ENCODE measurements around the gene COX4I1.
"Not testable (repeated sequence)": the region's sequence is repeated elsewhere in the genome, so short reads cannot be mapped to it uniquely, and the experiment has no call there.

The COX4I1 gene

DNA sequence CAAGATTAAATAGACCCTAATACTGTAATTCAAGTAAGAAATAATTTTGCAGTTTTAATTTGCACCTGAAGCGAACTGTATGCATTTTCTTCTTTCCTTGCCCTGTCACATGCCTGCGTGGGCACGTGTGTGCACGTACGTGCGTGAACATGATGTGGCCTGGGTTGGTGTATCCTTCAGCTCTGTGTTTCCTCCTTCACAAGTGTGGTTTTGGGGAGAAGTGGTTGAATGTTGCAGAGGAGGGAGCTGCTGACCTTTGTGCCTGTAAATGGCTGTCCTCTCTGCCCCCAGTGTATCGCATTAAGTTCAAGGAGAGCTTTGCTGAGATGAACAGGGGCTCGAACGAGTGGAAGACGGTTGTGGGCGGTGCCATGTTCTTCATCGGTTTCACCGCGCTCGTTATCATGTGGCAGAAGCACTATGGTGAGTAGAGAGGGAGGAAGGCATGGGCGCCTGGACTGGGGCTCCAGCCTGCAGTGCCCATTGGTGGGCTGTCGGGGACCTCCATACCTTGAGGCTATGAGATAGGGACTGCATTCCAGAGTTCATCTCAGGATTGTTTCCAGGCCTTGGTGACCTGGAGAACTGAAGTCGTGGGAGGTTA is 6.0 kb downstream of the COX4I1 start:
- no peak for DNase-seq

DNA sequence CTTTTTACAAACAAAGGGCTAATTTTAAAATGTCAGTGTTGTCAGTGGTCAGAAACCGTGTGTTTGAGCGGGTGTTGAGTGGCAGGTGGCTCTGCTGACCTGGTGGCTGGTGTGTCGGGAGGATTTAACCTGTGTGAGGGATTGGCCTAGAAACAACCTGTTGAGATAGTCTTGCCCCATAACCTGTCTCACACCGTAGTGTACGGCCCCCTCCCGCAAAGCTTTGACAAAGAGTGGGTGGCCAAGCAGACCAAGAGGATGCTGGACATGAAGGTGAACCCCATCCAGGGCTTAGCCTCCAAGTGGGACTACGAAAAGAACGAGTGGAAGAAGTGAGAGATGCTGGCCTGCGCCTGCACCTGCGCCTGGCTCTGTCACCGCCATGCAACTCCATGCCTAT is 7.0 kb downstream of the COX4I1 start:
- no peak for DNase-seq

DNA sequence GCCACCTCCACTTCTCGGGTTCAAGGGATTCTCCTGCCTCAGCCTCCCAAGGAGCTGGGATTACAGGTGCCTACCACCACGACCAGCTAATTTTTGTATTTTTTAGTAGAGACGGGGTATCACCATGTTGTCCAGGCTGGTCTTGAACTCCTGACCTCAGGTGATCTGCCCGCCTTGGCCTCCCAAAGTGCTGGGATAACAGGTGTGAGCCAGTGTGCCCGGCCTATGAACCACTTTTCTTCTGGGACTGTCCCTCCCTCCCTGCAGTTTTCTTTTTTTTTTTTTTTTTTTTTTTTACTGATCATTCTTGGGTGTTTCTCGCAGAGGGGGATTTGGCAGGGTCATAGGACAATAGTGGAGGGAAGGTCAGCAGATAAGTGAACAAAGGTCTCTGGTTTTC is 7.8 kb downstream of the COX4I1 start:
- DNase-seq, result not testable (repeated sequence)

DNA sequence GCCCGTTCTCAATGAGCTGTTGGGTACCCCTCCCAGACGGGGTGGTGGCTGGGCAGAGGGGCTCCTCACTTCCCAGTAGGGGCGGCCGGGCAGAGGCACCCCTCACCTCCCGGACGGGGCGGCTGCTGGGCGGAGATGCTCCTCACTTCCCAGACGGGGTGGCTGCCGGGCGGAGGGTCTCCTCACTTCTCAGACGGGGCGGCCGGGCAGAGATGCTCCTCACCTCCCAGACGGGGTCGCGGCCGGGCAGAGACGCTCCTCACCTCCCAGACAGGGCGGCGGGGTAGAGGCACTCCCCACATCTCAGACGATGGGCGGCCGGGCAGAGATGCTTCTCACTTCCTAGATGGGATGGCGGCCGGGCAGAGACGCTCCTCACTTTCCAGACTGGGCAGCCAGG is 8.6 kb downstream of the COX4I1 start:
- not testable (repeated sequence) for DNase-seq

DNA sequence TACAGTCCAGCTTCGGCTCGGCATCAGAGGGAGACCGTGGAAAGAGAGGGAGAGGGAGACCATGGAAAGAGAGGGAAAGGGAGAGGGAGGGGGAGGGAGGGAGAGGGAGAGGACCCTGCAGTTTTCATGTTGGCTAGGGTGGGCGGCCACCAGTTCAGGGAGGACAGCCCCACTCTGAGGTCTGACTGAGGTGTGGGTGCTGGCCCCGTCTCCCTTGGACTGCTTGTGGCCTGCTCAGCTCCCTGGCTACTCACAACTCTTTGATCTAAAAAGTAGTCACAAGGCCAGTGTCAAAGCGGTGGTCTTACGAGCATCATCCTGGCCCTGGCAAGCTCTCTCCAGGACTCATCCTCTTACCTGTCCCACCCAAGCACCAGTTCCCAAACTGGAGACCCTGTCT is 9.4 kb downstream of the COX4I1 start:
- no peak for DNase-seq

DNA sequence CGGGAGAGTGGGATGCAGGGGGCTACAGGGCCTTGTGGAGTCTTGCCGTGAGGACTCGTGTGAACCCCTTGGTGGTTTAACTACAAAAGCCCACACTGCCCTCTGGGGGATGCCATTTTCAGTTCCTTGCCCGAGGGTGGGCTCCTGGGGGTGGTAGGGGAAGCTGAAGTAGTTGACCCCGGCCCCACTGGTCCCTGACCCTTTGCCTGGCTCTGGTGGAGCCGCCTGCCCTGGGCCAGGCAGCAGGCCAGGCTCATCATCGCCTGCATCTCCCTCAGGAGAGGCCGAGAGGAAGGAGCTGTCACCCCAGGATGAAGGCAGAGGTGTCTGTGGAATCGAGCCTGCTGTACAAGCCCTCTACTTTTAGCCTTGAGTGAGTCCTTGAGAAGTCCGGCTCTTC is 10.2 kb downstream of the COX4I1 start:
- DNase-seq, result no peak

DNA sequence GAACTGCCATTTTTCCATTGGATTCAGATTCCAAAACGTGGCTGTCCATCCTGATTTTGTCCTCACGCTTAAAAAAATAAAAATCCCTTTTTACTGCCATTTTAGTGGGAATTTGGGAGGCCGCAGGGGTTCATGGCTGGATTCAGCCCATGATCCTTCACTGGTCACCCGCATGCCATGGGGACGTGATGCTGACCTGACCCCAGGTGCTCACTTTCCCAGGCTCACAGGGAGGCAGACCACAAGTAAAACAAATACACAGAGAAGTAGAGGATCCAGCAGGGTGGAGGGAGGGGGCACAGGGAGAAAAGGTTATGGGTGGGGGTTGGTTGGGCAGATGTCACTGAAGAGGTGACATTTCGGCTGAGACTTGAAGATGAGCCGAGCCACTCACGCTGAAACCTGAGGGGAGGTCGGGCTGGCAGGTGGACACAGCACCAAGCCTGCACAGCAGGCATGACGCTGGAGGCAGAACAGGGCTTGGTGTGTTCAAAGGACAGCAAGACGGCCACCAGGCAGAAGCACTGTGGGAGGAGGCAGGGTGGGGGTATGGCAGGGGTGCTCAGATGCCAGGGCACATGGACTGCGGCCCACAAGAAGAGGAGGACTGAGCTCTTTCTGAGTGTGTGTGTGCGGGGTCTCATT is 10.7 kb downstream of the COX4I1 start:
- DNase-seq, result no peak

DNA sequence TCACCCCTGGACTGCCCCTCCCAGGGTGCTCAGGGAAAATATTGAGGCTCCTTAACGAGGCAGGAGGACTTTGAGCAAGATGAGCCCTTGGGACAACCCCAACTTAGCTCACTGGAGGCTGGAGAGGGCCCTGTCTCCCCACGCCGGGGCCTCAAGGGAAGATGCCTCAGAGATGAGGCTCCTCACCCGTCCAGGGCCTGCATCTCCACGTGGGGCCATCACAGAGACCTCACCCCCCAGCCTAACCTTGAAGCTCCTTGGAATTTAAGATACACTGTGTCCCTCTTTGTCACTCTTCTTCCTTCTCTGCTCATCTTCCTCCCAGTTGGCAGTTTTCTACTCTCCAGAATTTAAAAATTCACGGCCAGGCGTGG is 11.2 kb downstream of the COX4I1 start:
- DNase-seq, result no peak

DNA sequence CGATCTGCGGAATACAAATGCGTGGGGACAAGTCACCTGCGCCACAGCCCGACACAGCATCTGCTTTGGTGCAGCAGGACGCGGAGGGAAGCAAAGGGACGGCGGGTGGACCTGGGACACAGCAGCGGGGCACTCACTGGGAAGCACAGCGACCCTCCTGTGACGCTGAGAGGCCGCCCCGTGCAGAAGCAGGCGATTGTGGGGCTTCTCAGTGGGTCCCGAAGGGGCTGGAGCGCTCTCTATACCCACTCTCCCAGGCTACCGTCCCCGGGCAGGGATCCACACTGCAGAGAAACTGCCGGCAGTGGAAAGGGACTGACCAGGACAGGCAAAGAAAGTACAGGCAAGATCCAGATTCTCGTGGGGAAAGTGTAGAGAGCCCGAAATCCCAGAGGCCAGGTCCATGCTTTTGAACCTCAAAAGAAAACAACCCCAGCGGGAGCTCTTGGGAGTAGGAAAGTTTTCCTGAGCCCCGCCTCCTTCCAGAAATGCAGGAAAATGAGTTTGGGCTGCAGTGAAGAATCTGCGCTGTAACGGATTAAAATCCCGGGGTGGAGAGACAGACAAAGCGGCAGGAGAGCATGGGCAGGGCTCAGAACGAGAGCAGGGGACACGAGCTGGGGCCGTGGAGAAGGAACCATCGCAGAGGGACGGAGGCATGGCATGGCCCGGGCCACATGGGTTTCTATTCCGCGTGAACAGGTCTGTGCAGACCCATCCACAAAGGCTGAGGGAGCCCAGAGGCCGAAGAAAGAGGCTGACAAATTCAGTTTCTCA is 12.7 kb downstream of the COX4I1 start:
- no peak for DNase-seq

DNA sequence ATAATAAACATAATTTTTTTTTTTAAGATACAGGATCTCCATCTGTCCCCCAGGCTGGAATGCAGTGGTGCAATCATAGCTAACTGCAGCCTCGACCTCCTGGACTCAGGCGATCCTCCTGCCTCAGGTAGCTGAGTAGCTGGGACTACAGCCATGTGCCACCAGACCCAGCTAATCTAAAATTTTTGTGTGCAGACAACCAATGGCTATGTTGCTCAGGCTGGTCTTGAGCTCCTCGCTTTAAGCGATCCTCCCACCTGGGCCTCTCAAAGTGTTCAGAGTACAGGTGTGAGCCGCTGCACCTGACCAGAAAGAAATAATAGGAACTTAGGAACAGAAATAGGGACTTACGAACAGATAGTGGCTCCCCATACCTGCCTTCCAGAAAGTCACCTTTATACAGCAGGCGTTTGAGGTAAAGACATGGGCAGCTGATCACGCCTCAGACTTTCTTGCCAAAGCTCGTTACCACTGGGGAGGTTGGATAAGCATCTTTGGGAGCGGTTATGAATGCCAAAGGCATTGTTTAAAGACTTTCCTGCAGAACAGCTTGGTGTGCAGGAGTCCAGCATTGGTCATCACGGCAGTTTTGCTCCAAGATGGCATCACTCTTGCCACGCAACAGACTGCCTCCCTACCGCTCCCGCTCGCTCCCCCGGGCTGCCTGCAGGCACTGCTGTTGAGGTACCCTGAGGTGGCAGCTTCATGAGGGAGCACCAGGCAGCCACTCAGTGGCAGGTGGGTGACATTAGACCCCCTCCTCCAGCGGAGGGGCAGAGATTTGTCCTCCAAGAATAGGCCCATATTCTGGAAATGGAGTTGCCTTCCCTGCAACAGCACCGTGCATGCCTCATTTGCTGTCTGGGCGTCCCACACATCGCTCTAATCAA is 13.6 kb downstream of the COX4I1 start:
- DNase-seq, result no peak

DNA sequence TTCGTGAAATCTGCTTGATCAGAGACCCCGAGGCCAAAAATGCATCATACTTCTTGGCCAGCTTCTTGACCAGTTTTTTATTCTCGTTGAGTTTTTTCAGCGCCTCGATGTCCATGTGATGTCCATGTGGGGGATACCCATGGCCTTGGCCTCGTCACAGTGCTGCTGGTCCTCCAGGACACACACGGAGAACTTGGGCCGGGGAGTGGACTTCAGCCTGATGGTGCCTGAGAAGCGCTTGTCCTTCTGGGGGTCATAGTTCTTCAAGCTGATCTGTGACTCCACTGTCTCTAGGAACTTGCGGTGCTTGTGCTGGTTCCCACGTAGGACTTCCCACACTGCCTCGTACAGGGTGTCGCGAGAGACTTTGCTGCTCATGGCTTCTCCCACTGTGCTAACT is 16.7 kb downstream of the COX4I1 start:
- DNase-seq, result no peak

DNA sequence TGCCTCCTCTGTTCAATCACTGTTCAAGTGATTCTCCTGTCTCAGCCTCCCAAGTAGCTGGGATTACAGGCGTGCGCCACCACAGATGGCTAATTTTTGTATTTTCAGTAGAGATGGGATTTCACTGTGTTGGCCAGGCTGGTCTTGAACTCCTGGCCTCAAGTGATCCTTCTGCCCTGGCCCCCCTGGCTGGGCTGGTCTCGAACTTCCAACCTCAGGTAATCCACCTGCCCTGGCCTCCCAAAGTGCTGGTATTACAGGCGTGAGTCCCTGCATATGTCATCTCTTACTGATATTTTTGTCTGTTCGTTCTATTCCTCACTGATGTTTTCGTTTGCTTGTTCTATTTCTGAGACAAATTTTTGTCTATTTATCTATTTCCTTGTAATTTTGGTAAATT is 17.7 kb downstream of the COX4I1 start:
- DNase-seq, result not testable (repeated sequence)

DNA sequence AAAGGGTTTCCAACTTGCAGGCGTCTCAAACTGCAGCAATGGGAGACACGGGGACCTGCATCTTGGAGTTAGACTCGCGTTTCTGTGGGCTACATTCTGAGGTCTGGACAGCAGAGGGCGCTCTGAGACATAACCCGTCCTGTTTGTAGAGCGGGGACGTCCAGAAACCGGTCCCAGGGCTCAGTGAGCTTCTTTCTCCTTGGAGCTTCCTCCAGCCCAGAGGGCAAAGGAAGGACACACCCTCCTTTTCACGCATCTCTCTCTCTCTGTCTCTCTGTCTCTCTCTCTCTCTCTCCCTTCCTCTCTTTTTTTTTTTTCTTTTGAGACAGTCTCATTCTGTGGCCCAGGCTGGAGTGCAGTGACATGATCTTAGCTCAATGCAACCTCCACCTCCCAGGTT is 19.8 kb downstream of the COX4I1 start:
- peak; percentile 41 to 53 for DNase-seq

DNA sequence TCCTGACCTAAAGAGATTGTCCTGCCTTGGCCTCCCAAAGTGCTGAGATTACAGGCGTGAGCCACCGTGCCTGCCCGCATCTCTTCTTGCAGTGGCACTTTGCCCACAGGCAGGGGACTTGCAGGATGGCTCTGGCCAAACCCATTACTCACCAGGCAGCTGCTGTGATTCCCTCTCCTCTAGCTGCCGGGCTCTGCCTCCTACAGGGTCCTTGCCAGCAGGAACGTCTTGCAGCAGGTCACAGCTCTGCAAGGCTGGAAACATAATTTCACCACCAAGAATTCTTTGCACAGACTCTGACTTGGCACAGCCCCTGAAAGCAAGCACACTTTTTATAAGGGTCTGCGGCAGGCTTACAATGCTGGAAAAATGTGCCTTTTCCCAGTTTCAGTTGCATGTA is 20.3 kb downstream of the COX4I1 start:
- DNase-seq, result no peak

DNA sequence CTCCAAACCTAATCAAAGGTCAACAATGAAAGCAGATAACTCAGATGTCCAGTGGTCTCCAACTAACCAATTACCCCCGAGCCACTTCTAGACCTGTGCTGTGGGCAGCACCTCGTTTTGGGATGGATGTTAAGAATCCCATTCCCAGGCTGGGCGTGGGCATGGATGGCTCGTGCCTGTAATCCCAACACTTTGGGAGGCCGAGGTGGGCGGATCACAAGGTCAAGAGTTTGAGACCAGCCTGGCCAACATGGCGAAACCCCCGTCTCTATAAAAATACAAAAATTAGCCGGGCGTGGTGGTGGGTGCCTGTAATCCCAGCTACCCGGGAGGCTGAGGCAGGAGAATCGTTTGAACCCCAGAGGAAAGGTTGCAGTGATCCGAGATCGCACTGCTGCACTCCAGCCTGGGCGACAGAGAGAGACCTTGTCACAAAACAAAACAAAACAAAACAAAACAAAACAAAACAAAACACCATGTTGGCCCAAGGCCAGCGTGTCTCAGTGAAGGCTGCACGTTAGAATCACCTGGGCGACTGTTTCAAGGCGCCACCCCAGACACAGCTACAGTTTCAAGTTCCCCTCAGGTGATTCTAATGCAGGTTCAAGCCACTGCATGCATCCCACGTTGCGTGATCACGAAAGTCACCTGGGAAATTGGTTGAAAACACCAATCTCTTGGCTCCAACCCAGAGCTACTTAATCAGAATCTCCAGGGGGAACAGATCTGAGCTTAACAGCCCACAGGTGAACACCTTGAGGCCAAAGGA is 21.3 kb downstream of the COX4I1 start:
- no peak for DNase-seq

DNA sequence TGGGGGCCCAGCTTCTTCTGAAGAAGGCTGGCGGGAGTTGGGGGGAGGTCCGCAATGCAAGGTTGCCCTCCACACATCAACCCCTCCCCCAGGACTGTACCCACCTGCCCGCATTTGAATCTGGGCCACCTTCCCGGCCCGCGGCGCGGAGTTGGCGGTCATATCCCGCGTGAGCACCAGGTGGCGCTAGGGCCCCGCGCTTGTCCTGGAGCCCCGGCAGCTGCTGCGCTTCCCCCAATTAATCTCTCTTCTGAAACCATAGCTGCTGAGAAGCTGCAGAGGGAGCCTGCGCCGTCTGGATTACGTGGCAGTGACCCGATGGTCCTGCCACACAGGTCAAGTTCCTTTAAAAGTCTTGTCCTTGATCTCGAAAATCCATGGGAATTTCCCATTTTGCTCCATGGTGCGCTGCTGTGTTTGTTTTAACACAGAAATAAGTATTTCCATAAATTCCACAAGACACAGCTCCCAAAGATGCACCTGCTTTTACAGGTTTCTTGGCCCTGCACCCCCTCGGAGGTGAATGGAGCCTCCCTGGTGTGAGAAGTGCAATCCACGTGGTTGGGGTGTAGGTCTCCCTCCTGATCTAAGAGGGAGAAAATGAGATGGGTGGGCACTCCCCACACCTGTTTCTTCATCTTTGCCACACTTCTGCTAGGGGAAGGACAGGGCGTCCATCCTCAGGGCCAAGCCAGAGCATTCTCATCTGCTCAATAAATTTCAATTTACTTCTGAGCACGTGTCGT is 22.1 kb downstream of the COX4I1 start:
- peak; percentile 44 to 50 for DNase-seq

DNA sequence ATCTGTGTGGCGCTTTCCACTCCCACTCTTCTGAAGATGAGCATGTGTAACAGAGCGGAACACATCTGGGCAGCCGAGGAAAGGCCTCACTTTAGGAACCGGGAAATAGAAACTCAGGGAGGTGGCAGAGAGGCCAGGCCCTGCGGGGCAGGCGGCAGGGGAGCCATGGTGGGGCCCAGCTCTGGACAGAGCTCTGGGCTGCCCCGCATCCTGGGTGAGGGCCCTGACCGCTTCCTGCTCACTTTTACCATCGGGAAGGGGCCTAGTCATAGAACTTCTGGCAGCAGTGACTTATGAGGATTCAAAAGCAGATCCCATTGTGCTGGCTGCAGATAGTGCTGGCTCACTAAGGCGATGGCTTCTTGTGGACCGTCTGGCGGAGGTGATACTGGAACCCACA is 22.6 kb downstream of the COX4I1 start:
- DNase-seq, result no peak

DNA sequence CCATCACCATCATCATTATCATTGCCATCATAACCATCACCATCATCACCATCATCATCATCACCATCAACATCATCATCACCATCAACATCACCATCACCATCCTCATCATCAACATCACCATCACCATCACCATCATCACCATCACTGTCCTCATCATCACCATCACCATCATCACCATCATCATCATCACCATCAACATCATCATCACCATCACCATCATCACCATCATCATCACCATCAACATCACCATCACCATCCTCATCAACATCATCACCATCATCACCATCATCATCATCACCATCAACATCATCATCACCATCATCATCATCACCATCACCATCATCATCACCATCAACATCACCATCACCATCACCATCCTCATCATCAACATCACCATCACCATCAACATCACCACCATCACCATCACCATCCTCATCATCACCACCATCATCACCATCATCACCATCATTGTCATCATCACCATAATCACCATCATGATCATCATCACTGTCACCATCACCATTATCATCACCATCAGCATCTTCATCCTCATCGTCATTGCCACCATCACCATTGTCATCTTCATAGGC is 23.9 kb downstream of the COX4I1 start:
- no peak for DNase-seq

DNA sequence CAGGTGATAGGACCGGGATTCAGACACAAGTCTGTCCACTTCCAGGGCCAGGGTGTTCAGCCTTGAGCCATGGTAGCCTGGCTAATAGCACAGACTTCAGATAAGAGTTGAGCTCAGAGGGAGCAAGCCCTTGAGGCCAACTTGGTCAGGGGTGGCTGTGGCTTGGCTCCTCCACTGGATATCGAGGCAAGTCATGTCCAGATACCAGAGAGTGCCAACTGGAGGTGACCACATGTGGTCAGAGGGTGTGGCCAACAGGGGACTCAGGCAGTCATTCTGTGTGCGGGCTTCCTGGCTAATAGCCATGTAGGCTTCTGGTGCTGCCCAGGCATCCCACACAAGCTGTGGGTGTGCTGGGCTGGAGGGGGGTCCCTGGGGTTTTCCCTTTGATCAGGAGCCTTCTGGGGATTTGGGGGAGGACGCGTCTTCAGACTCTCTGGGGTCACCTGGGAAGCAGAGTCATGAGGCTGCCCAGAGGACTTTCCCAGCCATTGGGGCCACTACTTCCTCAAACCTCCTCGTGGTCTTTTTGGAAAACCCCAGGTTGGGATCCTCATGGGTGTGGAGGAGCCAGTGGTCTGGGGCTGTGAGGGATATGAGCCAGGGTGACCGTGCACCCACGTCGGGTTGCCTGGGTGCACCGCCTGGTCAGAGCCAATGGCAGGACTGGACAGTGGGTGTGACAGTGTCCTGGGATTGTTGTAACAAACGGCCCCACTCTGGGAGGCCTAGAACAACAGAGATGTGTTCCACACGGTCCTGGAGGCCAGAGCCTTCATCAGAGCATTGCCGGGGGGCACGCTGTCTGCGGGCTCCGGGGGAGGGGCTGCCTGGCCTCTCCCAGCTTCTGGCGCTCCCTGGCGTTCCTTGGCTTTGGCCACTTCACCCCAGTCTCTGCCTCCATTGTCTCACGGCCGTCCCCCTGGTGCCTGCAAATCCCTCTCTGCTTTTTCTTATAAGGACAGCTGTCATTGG is 25.0 kb downstream of the COX4I1 start:
- no peak for DNase-seq

DNA sequence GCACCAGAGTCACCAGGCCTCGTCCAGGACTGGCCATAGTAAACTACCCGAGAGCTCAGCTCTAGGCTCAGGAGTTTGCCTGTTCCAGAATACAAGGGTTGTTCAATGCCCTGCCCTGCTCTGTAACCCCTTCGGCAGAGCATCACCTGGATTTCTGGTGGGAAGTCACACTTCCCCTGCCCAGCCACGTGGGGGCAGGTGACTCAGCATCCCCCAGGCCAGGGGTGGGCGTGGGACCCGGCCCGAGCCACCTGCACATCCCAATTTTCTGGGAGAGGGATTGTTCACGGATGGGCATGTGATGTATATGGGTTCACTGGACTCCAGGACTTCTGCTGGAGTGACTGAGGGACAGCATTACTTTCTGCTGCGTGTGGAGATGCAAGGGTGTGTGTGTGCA is 25.8 kb downstream of the COX4I1 start:
- DNase-seq, result no peak
